K562 (cell line): ENCODE results near the gene ATOSA. TPM values are rescaled to one million over a fixed set of nuclear protein-coding genes. Genes with fewer than 3 reads are reported as not detected.
A peak's percentile ranks its signal among the peaks of the same experiment; 100 is the strongest.

Experiments
- ATAC-seq: fragments of 200-7000 bp; cut with Tn5 transposase; 3 replicates; pipeline ENCODE4 v1.9.1; 2020; ENCODE audit warnings: moderate library complexity
- BruUV-seq: library from RNA; stranded (reverse); fragments of 400-500 nt; replicated peaks from 2 replicates; lab custom pipeline; 2021; lab: Mats Ljungman, UMichigan
- CTCF ChIA-PET: fragments of 300-600 bp; formaldehyde crosslinking; extraction: SDS; loops from one replicate; lab custom pipeline; 2021; ENCODE audit warnings: low intra/inter-chr PET ratio; lab: Yijun Ruan, JAX
- POLR2A ChIA-PET: fragments of 300-600, 350-650 bp; sonication (Branson Sonifier 250); formaldehyde crosslinking; extraction: SDS; loops from one replicate; lab custom pipeline; 2021; ENCODE audit warnings: antibody characterized with exemption, inconsistent platforms; lab: Yijun Ruan, JAX
- DNase-seq, 4 experiments: peaks; one replicate each; pipeline versions ENCODE4 v3.0.0 to v3.0.0-alpha.2; 2011 to 2018; ENCODE audit warnings: low spot score in 3 of 4, mixed read lengths in 3 of 4; ENCODE audit errors: extremely low read depth in 1 of 4
- FAIRE-seq: peaks from 2 replicates; lab custom pipeline; 2011; peaks lifted over from hg19 to GRCh38; lab: Jason Lieb, UNC
- H2AFZ ChIP-seq: 2 replicates; pipeline ENCODE4 v1.6.0; 2011; ENCODE audit warnings: low read depth, low read length, control low read depth, inconsistent platforms
- H3K27ac ChIP-seq: fragments of 200-600 bp; 3 replicates; pipeline ENCODE4 v1.8.0; 2011; ENCODE audit warnings: low read depth, mild to moderate bottlenecking, control low read depth, inconsistent platforms, low read length, moderate library complexity, mixed read lengths; ENCODE audit errors: extremely low read depth
- H3K27me3 ChIP-seq, 2 experiments: fragments of 300-600 bp in 1 of 2; 2 replicates in 1 of 2; 3 replicates in 1 of 2; pipeline versions ENCODE4 v1.6.0 to v1.8.0; 2011; ENCODE audit warnings: inconsistent platforms in 2 of 2, low read length in 2 of 2, mild to moderate bottlenecking in 1 of 2, mixed read lengths in 1 of 2, moderate library complexity in 1 of 2; ENCODE audit not compliant: control insufficient read depth in 2 of 2, insufficient read depth in 2 of 2
- H3K36me3 ChIP-seq: fragments of 300-600 bp; 3 replicates; pipeline ENCODE4 v1.8.0; 2011; ENCODE audit warnings: mild to moderate bottlenecking, low read length, inconsistent platforms; ENCODE audit not compliant: control insufficient read depth, insufficient read depth
- H3K4me1 ChIP-seq, 2 experiments: fragments of 200-600 bp in 1 of 2; replicated peaks in 1 of 2; 2 replicates in 1 of 2; 3 replicates in 1 of 2; pipeline versions ENCODE4 v1.5.1 to v1.8.0; 2011; ENCODE audit warnings: inconsistent platforms in 2 of 2, low read length in 2 of 2, mild to moderate bottlenecking in 1 of 2, mixed read lengths in 1 of 2, moderate library complexity in 1 of 2; ENCODE audit not compliant: control insufficient read depth in 2 of 2, insufficient read depth in 2 of 2
- H3K4me2 ChIP-seq: 2 replicates; pipeline ENCODE4 v1.6.1; 2011; ENCODE audit warnings: low read length, control low read depth, inconsistent platforms, mixed read lengths; ENCODE audit not compliant: insufficient read depth
- H3K4me3 ChIP-seq: fragments of 200-600 bp; sonication (generic), shearing (Covaris generic); 2 replicates; pipeline ENCODE4 v1.5.1; 2016; ENCODE audit warnings: control low read depth, inconsistent platforms
- H3K79me2 ChIP-seq: fragments of 200-600 bp; 3 replicates; pipeline ENCODE4 v1.8.0; 2011; ENCODE audit warnings: low read length, inconsistent platforms; ENCODE audit not compliant: control insufficient read depth, insufficient read depth
- H3K9ac ChIP-seq, 2 experiments: 2 replicates each; pipeline versions ENCODE4 v1.6.0 to v1.6.1; 2011; ENCODE audit warnings: low read depth in 2 of 2, low read length in 2 of 2, control low read depth in 1 of 2, inconsistent platforms in 1 of 2, mild to moderate bottlenecking in 1 of 2, mixed read lengths in 1 of 2; ENCODE audit not compliant: insufficient read depth in 1 of 2
- H3K9me1 ChIP-seq: one replicate; pipeline ENCODE4 v1.6.0; 2011; ENCODE audit warnings: inconsistent platforms, mild to moderate bottlenecking, low read length, moderate library complexity; ENCODE audit not compliant: control insufficient read depth, insufficient read depth
- H3K9me3 ChIP-seq: replicated peaks from 2 replicates; pipeline ENCODE4 v1.5.1; 2011; ENCODE audit warnings: low read depth, low read length, inconsistent platforms; ENCODE audit not compliant: control insufficient read depth, insufficient read depth
- H4K20me1 ChIP-seq: replicated peaks from 2 replicates; pipeline ENCODE4 v1.6.1; 2011; ENCODE audit warnings: low read length, inconsistent platforms, mixed read lengths; ENCODE audit not compliant: control insufficient read depth, insufficient read depth
- CEBPB ChIP-seq: fragments of 450-650 bp; IDR thresholded peaks from 2 replicates; pipeline ENCODE4 v1.6.1; 2016; ENCODE audit warnings: missing genetic modification characterization, missing compliant biosample characterization
- HMBOX1 ChIP-seq: sonication (generic); IDR thresholded peaks from 2 replicates; pipeline ENCODE4 v1.6.1; 2016
- MGA ChIP-seq: fragments of 450-650 bp; IDR thresholded peaks from 2 replicates; pipeline ENCODE4 v1.6.1; 2016; ENCODE audit warnings: mild to moderate bottlenecking, moderate library complexity
- ZNF217 ChIP-seq: sonication (generic); formaldehyde crosslinking; IDR thresholded peaks from 2 replicates; pipeline ENCODE4 v1.8.0; 2022; ENCODE audit warnings: mild to moderate bottlenecking, missing genetic modification reagents
- ZNF586 ChIP-seq: fragments of 450-650 bp; formaldehyde crosslinking; conservative IDR thresholded peaks from 2 replicates; pipeline ENCODE4 v1.4.0; 2020; ENCODE audit warnings: mild to moderate bottlenecking, moderate library complexity
- WGBS: fragments of 100-300 bp; shearing (Covaris generic); methylation state at CpG from one replicate; pipeline ENCODE4 v1.1.6; 2016; ENCODE audit warnings: low coverage, mixed read lengths; ENCODE audit not compliant: insufficient coverage; ENCODE audit errors: missing lambda C conversion rate; 5-methylcytosine and 5-hydroxymethylcytosine counted together
- in situ Hi-C: fragments of 300-500 bp; cut with MboI; formaldehyde crosslinking; loops from 4 replicates; pipeline ENCODE4 v1.15.0; 2018; ENCODE audit warnings: inconsistent platforms, mixed read lengths
- intact Hi-C: fragments of 100-400 bp; cut with micrococcal nuclease; formaldehyde crosslinking; loops from 2 replicates; pipeline ENCODE4 v1.14.2; 2022
- polyA plus RNA-seq, 8 experiments: library from polyadenylated mRNA; depleted of rRNA in 4 of 8; stranded (reverse) in 5 of 8; unstranded in 3 of 8; fragments of >200 nt; fragmentation: Nextera tagmentation in 2 of 8; fragmentation: Illumina TruSeq in 1 of 8; extraction: Ambion mirVana in 2 of 8; extraction: Trizol in 1 of 8; gene quantifications; 2 replicates each; pipeline versions ENCODE4 v1.2.1 to v1.2.3, GENCODE V29; 2011 to 2014; ENCODE audit warnings: inconsistent platforms in 1 of 8, missing spikeins in 1 of 8
- total RNA-seq, 7 experiments: library from RNA; depleted of rRNA in 6 of 7; stranded (reverse); fragments of >200 nt in 6 of 7; fragmentation: Illumina TruSeq in 2 of 7; extraction: Trizol in 2 of 7; gene quantifications; 2 replicates each; pipeline versions ENCODE4 v1.2.1 to v1.2.3, GENCODE V29; 2011 to 2021; ENCODE audit warnings: low replicate concordance in 1 of 7

ATOSA gene
- total and polyA plus RNA-seq, 9 of the 15 experiments (the other 6 are each of a cell fraction or from before 2014, with no cell fraction given) = 2.0 to 6.1 (median 3.9) TPM

- no TSS peak for BruUV-seq
- DNase-seq = peak in 2 of 4 experiments; percentile 9 to 15
- Histone ChIP-seq H2AFZ (peak overlapping the region; percentile 93), H3K4me2 (no peak overlapping the region), H3K79me2 (no peaks in the 10 kb centered on the region), H4K20me1 (no peaks in the 10 kb centered on the region), H3K4me1 (peaks cover 0 to 15% of the 10 kb centered on the region in 2 experiments; a peak in 3 of 5 replicates), H3K9me3 (no peaks in the 10 kb centered on the region), H3K9me1 (no peaks in the 10 kb centered on the region), H3K36me3 (no peaks in the 10 kb centered on the region), H3K9ac (no peak overlapping the region; a peak in 1 of 4 replicates), H3K27ac (peak overlapping the region; percentile 35; the same call in 1 of the 3 replicates), H3K27me3 (no peaks in the 10 kb centered on the region), H3K4me3 (no peak overlapping the region)
- no peak for FAIRE-seq
- POLR2A ChIA-PET = interaction anchor here (0.7 to 2.8 kb wide), 2 partner anchors 9 to 25 kb away, joined by 5 to 8 read pairs; no protein-coding TSS in a partner anchor
- 45% methylated on average over 5 of the region's 5 CpGs for WGBS
- intact Hi-C loops (loop anchor here (10.0 kb wide), 1 partner anchor 61 kb away; no protein-coding TSS in a partner anchor), in situ Hi-C loops (no loop called here)
- peak; percentile 10; the same call in 1 of the 3 replicates for ATAC-seq
- CTCF ChIA-PET = no interaction called here
- TF ChIP-seq HMBOX1 = 0 out of 2 replicates have a peak, but pooled peaks have one; percentile 26
- TF ChIP-seq CEBPB (tag) = peak; percentile 56; the same call in 1 of the 2 replicates
- TF ChIP-seq MGA = no peak
- no peak for TF ChIP-seq ZNF586 (CRISPR knock-in tag)
- TF ChIP-seq ZNF217 (CRISPR knock-in tag) = no peak
Measured at GRCh38 chr15:52653431-52653964, 25.7 kb downstream of the ATOSA start.
